Measurements from ENCODE around the gene MRNIP. TPM values are rescaled to one million over a fixed set of nuclear protein-coding genes. Genes with fewer than 3 reads are reported as not detected.
"Not testable (repeated sequence)": the region's sequence is repeated elsewhere in the genome, so short reads cannot be mapped to it uniquely, and the experiment has no call there.

Gene MRNIP
- total RNA-seq, 1 donor from 2014 or later = 12.1 TPM

- ATAC-seq (ENCODE audit: poor library complexity) (no peak), DNase-seq (no peak)
- intact Hi-C loops (cut with DNase I) = no loop called here
Observed at GRCh38 chr5:179875741-179876609, 17.4 kb upstream of the MRNIP start.

DNA sequence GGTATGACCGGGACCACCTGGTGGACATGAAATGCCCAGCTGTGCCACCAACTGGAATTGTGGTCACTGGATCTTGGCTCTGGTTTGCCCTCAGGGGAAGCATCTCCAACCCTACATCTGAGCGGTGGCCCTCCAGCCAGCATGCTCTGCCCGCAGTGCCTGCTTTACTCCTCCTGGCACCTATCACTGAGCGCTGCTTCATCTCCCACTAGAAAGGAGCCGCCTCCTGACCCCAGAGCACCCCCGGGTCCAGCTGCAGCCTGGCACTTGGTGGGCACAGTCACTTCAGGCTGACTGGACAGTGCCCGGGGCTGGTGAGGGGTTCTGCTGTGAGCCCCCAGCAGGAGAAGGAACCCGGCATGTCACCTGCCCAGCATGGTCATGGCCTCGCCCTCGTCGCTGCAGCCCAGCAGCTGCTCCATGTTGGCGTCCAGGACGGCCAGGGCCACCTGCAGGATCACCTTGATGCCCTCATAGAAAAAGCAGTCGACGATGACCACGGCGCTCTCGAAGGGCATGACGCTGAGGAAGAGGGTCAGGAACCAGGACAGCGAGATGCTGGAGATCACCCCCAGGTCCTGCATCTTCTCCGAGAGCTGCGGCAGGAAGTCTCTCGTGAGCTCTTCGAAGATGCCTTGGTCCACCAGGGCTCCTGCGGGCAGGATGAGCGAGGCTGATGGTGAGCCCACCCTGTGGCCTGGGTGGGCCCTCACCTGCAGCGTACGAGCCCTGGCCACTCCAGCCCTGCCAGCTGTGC, 16.1 kb upstream of the MRNIP start:
- intact Hi-C loops (cut with DNase I) = no loop called here
- ATAC-seq (ENCODE audit: poor library complexity) (no peak), DNase-seq (no peak)

DNA sequence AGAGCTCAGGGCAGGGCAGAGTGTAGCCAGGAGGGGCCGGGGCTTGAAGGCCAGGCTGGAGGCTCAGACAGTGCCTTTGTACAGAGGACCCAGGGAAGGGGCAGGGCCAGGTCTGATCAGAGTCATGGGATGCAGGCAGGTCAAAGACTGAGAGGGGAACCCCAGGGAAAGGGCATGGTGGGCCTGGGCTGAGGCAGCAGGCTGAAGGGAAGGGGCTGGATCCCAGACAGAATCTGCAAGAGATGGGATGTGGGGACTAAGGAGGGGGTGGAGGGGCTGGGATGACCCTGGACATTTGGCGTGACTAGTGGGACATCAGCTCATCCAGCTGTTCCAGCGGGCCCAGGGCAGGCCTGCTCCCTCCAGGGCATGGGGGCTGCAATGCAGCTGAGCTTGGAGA, 15.5 kb upstream of the MRNIP start:
- no peak for DNase-seq
- no peak for ATAC-seq (ENCODE audit: poor library complexity)
- intact Hi-C loops (cut with DNase I) = no loop called here

- DNase-seq (no peak), ATAC-seq (ENCODE audit: poor library complexity) (no peak)
- intact Hi-C loops (cut with DNase I) = no loop called here
Observed at GRCh38 chr5:179873588-179874110, 15.0 kb upstream of the MRNIP start.

DNA sequence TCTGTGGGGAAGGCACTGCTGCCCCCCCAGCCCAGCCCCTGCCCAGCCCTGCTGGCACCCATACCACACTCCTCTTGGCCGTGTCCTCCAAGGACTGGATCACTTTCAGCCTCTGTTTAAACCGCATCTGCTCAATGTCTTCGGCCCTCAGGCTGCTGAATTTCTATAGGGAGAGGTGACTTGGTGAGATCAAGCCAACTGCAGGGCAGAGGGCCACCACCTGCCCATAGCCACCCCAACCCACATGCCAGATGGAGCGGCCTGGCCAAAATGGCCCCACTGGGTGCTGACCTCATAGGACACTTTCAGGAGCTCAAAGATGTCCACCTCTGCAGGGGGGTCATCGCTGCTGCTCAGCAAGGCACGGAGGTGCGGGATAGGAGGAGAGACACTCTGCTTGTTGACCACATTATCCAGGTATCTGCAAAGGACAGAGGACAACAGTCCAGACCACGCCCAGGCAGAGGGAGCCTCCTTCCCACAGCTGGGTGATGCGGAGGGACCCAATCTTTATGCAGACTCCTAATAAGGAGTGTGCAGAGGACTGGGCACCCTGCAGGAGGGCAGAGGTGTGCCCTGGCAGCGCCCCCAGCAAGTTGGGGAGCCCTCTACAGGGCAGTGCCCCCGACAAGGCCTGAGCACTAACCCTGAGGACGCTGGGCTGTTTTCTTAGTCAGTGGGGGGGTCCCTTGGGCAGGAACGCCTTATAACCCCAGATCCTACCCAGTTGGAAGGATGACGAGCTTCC, 14.4 kb upstream of the MRNIP start:
- no peak for ATAC-seq (ENCODE audit: poor library complexity)
- intact Hi-C loops (cut with DNase I) = no loop called here

DNA sequence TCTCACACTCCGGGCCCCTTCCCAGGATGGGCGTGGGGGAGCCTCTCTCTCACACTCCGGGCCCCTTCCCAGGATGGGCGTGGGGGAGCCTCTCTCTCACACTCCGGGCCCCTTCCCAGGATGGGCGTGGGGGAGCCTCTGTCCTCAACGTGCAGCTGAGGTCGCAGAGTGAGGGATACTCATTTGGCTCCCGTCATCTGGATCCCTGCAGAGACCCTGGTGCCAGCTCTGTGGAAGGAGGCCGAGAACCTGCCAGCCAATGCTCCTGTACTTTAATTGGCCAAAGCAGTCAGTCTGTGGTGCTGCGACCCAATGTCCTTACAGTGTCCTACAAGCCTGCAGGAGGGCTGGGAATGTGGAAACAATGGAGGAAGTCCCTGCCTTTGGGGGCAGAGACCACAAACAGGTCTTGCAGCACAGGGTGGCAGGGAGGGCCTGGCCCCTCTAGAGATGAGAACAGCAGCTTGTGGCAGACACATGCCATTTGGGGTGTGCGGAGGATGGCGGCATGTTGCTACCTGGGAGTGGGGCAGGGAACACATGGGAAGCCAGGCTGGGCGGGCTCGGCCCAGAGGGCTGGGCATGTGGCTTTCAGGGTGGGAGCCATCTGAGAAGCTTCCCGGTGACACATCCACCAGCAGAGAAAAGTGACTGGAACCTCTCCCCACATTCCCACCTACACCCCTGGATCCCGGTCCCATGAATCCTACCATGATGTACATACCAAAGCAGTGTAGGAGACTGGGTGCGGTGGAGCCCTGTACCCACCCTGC, 13.6 kb upstream of the MRNIP start:
- intact Hi-C loops (cut with DNase I) = no loop called here
- no peak for DNase-seq
- ATAC-seq (ENCODE audit: poor library complexity) = no peak

More for the DNA sequence above, 14.4 kb upstream of the MRNIP start:
- DNase-seq = no peak

GRCh38 chr5:179871533-179871932, 12.9 kb upstream of the MRNIP start:
- intact Hi-C loops (cut with DNase I); ATAC-seq (ENCODE audit: poor library complexity); DNase-seq: not testable (repeated sequence)

GRCh38 chr5:179870952-179871351, 12.3 kb upstream of the MRNIP start:
- ATAC-seq (ENCODE audit: poor library complexity) = no peak
- intact Hi-C loops (cut with DNase I) = no loop called here
- DNase-seq = no peak

DNA sequence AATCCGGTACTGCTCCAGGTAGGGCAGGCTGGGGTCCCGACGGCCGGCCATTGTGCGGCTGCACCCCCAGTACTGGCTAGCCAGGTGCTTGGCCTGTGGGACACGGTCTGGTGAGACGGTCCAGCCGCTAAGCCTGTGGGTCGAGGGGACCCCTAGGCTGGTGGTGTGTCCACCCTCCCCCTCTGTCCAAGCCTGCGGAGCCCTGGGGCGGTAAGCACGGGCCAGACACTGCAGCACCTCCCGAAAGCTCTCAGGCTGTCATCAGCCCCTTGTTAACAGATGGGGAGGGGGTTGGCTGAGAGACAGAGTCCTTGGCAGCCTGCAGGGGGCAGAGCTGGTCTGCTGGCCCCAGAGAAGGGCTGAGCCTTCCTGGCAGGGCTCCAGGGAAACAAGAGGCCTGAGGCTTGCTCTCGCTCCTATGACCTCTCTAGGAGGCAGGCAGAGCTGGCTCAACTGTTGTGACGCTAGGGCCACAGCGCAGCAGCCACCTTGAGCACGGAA, 11.8 kb upstream of the MRNIP start:
- ATAC-seq (ENCODE audit: poor library complexity) = peak; percentile 89
- intact Hi-C loops (cut with DNase I) = no loop called here
- DNase-seq = peak; percentile 87

DNA sequence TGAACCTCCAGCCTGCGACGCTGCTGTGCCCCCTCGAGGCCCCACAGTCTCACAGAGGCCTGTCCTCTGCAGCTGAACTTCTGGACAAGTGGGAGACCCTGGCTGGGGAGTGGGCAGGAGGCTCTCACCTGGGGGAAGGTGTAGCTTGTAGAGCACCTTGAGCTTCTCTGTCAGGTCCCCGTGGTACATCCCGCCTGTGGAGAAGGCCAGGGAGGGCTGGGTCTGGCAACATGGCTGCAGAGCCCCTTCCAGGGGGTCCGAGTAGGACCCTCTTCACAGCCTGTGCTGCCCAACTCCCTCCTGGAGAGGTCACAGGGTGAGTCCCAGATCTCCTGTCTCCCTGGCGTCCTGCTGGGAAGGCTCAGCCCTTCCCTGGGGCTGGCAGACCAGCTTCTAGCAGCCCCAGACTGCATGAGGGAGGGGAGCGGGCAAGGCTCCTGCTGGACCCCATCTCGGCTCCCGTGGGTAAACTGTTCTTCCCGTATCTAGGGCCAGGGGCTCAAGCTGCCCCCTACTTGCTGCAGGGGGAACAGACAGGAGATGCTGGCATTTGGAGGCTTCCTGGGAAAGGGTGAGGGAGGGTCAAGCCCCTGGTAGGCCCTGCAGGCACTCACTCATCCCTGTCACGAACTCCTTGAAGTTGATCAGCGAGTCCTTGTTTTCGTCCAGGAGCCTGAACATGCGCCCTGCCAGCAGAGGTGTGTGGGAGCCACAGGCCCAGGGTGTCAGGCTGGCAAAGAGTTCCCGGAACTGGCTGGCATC, 11.2 kb upstream of the MRNIP start:
- intact Hi-C loops (cut with DNase I) = no loop called here
- DNase-seq = no peak
- ATAC-seq (ENCODE audit: poor library complexity) = no peak

- DNase-seq (no peak), ATAC-seq (ENCODE audit: poor library complexity) (no peak)
- intact Hi-C loops (cut with DNase I) = no loop called here
Observed at GRCh38 chr5:179869101-179869500, 10.5 kb upstream of the MRNIP start.

DNA sequence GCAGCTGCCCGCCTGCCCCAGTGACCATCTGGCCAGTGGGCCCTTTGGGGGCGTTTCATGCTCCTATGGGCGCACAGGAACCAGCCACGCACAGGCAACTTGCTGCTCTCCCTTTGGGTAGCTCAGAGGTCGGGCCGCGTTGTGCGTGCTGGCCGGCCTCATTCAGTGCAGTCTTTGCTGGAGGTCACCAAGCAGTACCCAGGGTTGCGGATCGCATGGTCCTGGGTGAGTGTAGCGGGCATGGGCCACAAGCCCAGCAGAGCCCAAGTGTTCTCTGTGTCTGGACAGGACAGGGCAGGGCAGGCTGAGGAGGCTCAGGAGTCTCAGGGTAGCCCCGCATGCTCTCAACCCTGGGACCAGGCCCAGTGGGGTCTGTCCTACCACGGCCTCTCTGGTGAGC, 9.9 kb upstream of the MRNIP start:
- DNase-seq = no peak
- intact Hi-C loops (cut with DNase I) = no loop called here
- no peak for ATAC-seq (ENCODE audit: poor library complexity)

- intact Hi-C loops (cut with DNase I) = no loop called here
- ATAC-seq (ENCODE audit: poor library complexity) (no peak), DNase-seq (no peak)
Observed at GRCh38 chr5:179867476-179867875, 8.9 kb upstream of the MRNIP start.

GRCh38 chr5:179867079-179867465, 8.5 kb upstream of the MRNIP start:
- ATAC-seq (ENCODE audit: poor library complexity) = no peak
- DNase-seq = no peak
- intact Hi-C loops (cut with DNase I) = no loop called here

DNA sequence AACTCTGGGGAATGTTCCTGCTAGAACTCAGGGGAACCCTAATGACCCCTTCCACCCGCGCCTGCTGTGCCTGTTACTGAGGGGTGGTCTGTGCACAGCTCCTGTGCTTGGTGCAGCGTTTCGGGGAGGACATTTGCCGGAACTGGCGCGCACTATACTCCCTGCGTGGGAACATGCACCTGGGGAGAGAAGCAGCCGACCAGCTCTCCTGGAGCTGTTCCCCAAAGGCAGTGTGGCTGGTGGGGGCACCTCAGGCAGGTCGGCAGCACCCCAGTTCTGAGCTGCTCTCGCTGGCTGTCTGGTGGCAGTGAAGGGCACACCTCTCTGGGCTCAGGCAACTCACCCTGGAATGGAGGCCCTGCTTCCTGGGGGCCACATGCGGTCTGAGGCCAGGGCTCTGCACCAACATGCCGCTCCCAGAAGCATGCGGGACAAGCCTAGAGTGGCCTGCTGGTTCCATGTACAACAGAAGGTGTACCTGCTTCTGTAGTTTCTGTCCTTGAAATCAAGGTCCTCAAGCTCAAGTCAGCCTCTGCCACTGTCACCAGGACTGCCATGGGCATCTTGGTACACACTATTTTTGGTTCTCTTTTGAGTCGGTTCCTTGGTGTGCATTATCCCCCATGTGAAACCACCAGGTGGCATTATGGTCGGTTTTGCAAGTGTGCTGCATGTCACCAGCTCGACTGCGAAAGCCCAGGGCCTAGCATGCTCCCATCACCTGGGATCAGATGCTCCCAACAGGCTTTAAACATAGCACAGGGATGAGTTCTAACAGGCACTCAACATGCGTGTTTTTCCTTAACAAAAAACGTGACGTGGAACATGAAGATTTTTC, 7.8 kb upstream of the MRNIP start:
- DNase-seq (no peak), ATAC-seq (ENCODE audit: poor library complexity) (no peak)
- intact Hi-C loops (cut with DNase I) = no loop called here

- DNase-seq = no peak
- intact Hi-C loops (cut with DNase I) = no loop called here
- no peak for ATAC-seq (ENCODE audit: poor library complexity)
Observed at GRCh38 chr5:179865491-179866240, 7.0 kb upstream of the MRNIP start.
